Type B pancreatic cell (in vitro differentiated cells): Measurements from ENCODE around the gene SYCP2L. TPM values are rescaled to one million over a fixed set of nuclear protein-coding genes. Genes with fewer than 3 reads are reported as not detected.
A peak's percentile ranks its signal among the peaks of the same experiment; 100 is the strongest.
"Not testable (repeated sequence)": the region's sequence is repeated elsewhere in the genome, so short reads cannot be mapped to it uniquely, and the experiment has no call there.

Source experiments
- DNase-seq: peaks from one replicate; pipeline ENCODE4 v3.0.0; 2021; ENCODE audit warnings: mixed read lengths; ENCODE audit not compliant: unreplicated experiment; ENCODE audit errors: extremely low spot score
- H3K27ac Mint-ChIP-seq: 2 replicates; pipeline ENCODE4 v1.8.0; 2021; ENCODE audit warnings: mild to moderate bottlenecking, mixed read lengths
- H3K27me3 Mint-ChIP-seq: 2 replicates; pipeline ENCODE4 v1.8.0; 2021; ENCODE audit warnings: mixed read lengths
- H3K36me3 Mint-ChIP-seq: 2 replicates; pipeline ENCODE4 v1.8.0; 2021; ENCODE audit warnings: mixed read lengths
- H3K4me1 Mint-ChIP-seq: one replicate; pipeline ENCODE4 v1.8.0; 2021; ENCODE audit warnings: mixed read lengths; ENCODE audit not compliant: unreplicated experiment
- H3K4me3 Mint-ChIP-seq: 2 replicates; pipeline ENCODE4 v1.8.0; 2021; ENCODE audit warnings: mild to moderate bottlenecking, mixed read lengths
- H3K9me3 Mint-ChIP-seq: 2 replicates; pipeline ENCODE4 v1.8.0; 2021; ENCODE audit warnings: mixed read lengths
- total RNA-seq: library from RNA; stranded (reverse); gene quantifications from 2 replicates; pipeline ENCODE4 v1.2.1, GENCODE V29; 2021; ENCODE audit warnings: low replicate concordance
- TF ChIP-seq, protein P1 (sequence below): fragments of 200-600 bp; sonication (generic); conservative IDR thresholded peaks from 2 replicates; pipeline ENCODE4 v1.5.0; 2021; ENCODE audit warnings: antibody characterized with exemption, mild to moderate bottlenecking

The SYCP2L gene
- total RNA-seq, 1 donor from 2014 or later: 6.9 TPM

DNA sequence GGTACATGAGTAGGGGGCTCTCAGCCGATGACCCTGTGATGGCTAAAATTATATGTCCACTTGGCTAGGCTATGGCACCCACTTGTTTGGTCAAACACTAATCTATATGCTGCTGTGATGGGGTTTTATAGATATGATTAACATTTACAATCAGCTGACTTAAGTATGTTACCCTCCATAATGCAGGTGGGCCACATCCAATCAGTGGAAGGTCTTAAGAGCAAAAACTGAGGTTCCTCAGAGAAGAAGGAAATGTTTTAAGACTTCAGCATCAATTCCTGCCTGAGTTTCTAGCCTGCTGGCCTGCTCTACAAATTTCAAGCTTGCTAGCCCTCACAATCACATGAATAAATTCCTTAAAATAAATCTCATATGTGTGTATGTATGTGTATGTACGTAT, 29.6 kb upstream of the SYCP2L start:
- H3K36me3 Mint-ChIP-seq: no peaks in the 10 kb centered on the region
- TF ChIP-seq, protein P1, sequence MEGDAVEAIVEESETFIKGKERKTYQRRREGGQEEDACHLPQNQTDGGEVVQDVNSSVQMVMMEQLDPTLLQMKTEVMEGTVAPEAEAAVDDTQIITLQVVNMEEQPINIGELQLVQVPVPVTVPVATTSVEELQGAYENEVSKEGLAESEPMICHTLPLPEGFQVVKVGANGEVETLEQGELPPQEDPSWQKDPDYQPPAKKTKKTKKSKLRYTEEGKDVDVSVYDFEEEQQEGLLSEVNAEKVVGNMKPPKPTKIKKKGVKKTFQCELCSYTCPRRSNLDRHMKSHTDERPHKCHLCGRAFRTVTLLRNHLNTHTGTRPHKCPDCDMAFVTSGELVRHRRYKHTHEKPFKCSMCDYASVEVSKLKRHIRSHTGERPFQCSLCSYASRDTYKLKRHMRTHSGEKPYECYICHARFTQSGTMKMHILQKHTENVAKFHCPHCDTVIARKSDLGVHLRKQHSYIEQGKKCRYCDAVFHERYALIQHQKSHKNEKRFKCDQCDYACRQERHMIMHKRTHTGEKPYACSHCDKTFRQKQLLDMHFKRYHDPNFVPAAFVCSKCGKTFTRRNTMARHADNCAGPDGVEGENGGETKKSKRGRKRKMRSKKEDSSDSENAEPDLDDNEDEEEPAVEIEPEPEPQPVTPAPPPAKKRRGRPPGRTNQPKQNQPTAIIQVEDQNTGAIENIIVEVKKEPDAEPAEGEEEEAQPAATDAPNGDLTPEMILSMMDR: no peak
- no peak overlapping the region for H3K4me3 Mint-ChIP-seq
- no peaks in the 10 kb centered on the region for H3K4me1 Mint-ChIP-seq
- no peak for DNase-seq
- no peaks in the 10 kb centered on the region for H3K27me3 Mint-ChIP-seq
- H3K9me3 Mint-ChIP-seq: peaks cover 8% of the 10 kb centered on the region
- H3K27ac Mint-ChIP-seq: no peak overlapping the region

DNA sequence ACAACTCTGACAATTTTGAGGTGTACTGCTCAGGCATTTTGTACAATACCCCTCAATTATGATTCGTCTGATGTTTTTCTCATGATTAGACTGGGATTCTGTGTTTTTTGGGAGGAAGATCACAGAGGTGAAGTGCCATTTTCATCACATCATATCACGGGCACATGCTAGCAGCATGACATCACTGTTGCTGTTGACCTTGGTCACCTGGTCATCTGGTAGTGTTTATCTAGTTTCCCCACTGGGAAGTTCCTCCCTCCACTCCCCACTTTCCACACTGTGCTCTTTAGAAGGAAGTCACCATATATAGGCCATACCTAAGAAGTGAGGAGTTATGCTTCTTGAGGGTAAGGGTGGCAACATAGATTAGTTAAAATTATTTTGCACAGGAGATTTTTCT, 25.8 kb upstream of the SYCP2L start:
- no peaks in the 10 kb centered on the region for H3K4me1 Mint-ChIP-seq
- TF ChIP-seq, protein P1: no peak

DNA sequence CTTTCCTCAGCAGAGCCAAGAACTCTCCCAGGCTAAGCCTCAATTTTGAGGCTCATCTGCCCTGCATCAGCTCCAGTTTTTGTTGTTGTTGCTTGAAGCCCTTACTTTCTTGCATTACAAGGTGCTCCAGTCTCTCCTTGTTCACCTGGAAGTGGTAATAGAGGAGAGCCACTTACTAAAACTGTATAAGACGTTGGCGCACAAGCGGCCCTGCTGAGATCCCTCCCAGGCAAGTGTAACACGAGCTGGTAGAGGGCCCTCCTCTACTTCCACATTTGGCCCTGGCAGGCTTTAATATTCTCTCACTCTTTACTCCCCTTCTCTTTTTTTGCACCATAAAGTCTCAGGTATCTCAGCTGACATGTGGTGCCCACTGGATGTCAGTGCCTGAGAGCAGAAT, 24.5 kb upstream of the SYCP2L start:
- Mint-ChIP-seq H3K4me1 (no peaks in the 10 kb centered on the region), H3K27ac (no peak overlapping the region), H3K4me3 (no peak overlapping the region), H3K9me3 (no peaks in the 10 kb centered on the region), H3K36me3 (no peaks in the 10 kb centered on the region), H3K27me3 (no peaks in the 10 kb centered on the region)
- DNase-seq: no peak
- TF ChIP-seq, protein P1: no peak

More for the DNA sequence above, 25.8 kb upstream of the SYCP2L start:
- DNase-seq: no peak
- Mint-ChIP-seq H3K27ac (no peak overlapping the region), H3K4me3 (no peak overlapping the region), H3K9me3 (no peaks in the 10 kb centered on the region), H3K27me3 (no peaks in the 10 kb centered on the region), H3K36me3 (no peaks in the 10 kb centered on the region)

DNA sequence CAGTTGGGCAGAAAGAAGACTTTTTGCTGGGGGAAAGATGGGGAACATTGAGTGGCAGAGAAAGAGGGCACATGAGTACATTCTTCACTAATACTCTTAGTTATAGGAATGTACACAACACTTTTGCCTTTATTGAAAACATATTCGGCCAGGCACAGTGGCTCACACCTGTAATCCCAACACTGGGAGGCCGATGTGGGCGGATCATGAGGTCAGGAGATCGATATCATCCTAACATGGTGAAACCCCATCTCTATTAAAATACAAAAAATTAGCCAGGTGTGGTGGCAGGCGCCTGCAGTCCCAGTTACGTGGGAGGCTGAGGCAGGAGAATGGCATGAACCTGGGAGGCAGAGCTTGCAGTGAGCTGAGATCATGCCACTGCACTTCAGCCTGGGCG, 23.8 kb upstream of the SYCP2L start:
- H3K27ac Mint-ChIP-seq, H3K9me3 Mint-ChIP-seq, H3K27me3 Mint-ChIP-seq, H3K4me1 Mint-ChIP-seq, DNase-seq, H3K4me3 Mint-ChIP-seq, H3K36me3 Mint-ChIP-seq: not testable (repeated sequence)

DNA sequence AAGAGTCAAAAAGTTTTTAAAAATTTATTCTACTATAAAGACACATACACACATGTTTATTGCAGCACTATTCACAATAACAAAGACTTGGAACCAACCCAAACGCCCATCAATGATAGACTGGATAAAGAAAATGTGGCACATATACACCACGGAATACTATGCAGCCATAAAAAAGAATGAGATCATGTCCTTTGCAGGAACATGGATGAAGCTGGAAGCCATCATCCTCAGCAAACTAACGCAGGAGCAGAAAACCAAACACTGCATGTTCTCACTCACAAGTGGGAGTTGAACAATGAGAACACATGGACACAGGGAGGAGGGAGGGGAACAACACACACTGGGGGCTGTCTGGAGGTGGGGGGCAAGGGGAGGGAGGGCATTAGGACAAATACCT, 20.1 kb upstream of the SYCP2L start:
- H3K27ac Mint-ChIP-seq, H3K36me3 Mint-ChIP-seq, H3K9me3 Mint-ChIP-seq, H3K4me1 Mint-ChIP-seq, H3K27me3 Mint-ChIP-seq, DNase-seq, H3K4me3 Mint-ChIP-seq: not testable (repeated sequence)

DNA sequence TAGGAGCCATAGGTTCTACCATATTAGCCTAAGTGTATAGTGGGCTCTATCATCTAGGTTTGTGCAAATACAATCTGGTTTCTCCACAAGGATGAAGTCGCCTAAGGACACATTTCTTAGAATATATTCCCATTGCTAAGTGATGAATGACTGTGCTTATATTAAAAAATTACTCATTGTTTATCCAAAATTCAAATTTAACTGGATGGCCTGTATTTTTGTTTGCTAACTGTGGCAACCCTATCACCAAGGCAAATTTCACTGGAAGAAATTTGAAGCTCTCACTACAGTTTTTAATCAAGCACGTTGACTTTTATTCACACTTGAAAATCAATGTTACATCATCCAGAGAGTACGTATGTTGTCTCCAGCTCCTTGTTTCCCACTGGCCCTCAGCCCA, 18.9 kb upstream of the SYCP2L start:
- Mint-ChIP-seq H3K36me3 (no peaks in the 10 kb centered on the region), H3K27ac (no peak overlapping the region), H3K9me3 (no peaks in the 10 kb centered on the region), H3K4me1 (no peaks in the 10 kb centered on the region), H3K27me3 (peaks cover 3% of the 10 kb centered on the region), H3K4me3 (no peak overlapping the region)
- TF ChIP-seq, protein P1: no peak
- DNase-seq: no peak

DNA sequence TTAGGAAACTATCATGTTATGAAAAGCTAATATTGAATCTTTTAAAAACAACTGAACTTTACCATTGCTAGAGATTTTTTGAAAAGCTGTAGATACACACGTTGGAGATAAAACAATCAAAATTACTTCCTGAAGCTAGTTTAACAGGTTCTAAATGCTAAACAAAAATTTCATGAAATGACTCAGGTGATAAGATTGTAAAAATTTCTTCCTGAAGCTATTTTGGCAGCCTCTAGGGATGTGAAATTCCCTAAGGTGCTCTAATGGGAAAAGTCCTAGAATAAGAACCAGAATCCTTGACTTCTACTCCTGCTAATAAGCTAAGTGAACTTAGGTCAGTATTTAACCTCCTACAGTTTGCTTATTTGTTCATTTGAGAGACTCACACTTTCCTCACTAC, 13.5 kb upstream of the SYCP2L start:
- H3K27me3 Mint-ChIP-seq: peaks cover 13% of the 10 kb centered on the region
- no peak for DNase-seq
- TF ChIP-seq, protein P1: no peak
- H3K4me1 Mint-ChIP-seq: peaks cover 6% of the 10 kb centered on the region
- H3K36me3 Mint-ChIP-seq: no peaks in the 10 kb centered on the region
- H3K27ac Mint-ChIP-seq: peak overlapping the region; percentile 3
- H3K9me3 Mint-ChIP-seq: no peaks in the 10 kb centered on the region
- no peak overlapping the region for H3K4me3 Mint-ChIP-seq
